Calu3 (cell line): ENCODE results near the gene STOX2. TPM values are rescaled to one million over a fixed set of nuclear protein-coding genes. Genes with fewer than 3 reads are reported as not detected.

ENCODE experiments used
- BruUV-seq: library from RNA; stranded (reverse); fragments of 400-500 nt; replicated peaks from 2 replicates; lab custom pipeline; 2021; lab: Mats Ljungman, UMichigan
- CTCF ChIA-PET: fragments of 300-600 bp; sonication (Branson Sonifier 250); formaldehyde crosslinking; loops from one replicate; lab custom pipeline; 2022; ENCODE audit warnings: antibody characterized with exemption; lab: Charles Lee
- DNase-seq: peaks from one replicate; pipeline ENCODE4 v3.0.0; 2022
- H3K27ac Mint-ChIP-seq: one replicate; pipeline ENCODE4 v1.8.0; 2022; ENCODE audit warnings: mixed read lengths; ENCODE audit not compliant: unreplicated experiment
- H3K27me3 Mint-ChIP-seq: one replicate; pipeline ENCODE4 v1.8.0; 2022; ENCODE audit warnings: mixed read lengths; ENCODE audit not compliant: unreplicated experiment
- H3K36me3 Mint-ChIP-seq: one replicate; pipeline ENCODE4 v1.8.0; 2022; ENCODE audit warnings: mild to moderate bottlenecking, moderate library complexity, mixed read lengths; ENCODE audit not compliant: insufficient read depth, unreplicated experiment
- H3K4me1 Mint-ChIP-seq: one replicate; pipeline ENCODE4 v1.8.0; 2022; ENCODE audit warnings: mild to moderate bottlenecking, low read depth, mixed read lengths; ENCODE audit not compliant: unreplicated experiment
- H3K4me3 Mint-ChIP-seq: one replicate; pipeline ENCODE4 v1.8.0; 2022; ENCODE audit warnings: mild to moderate bottlenecking, low read depth, moderate library complexity, mixed read lengths; ENCODE audit not compliant: unreplicated experiment
- H3K9me3 Mint-ChIP-seq: one replicate; pipeline ENCODE4 v1.8.0; 2022; ENCODE audit warnings: low read depth, mixed read lengths; ENCODE audit not compliant: unreplicated experiment
- CTCF ChIP-seq: fragments of 200-600 bp; IDR thresholded peaks from one replicate; pipeline ENCODE4 v1.8.0; 2022; ENCODE audit warnings: antibody characterized with exemption; ENCODE audit not compliant: unreplicated experiment
- intact Hi-C: fragments of 100-400 bp; cut with micrococcal nuclease; formaldehyde crosslinking; loops from one replicate; pipeline ENCODE4 v1.10.0; 2022; ENCODE audit not compliant: unreplicated experiment
- total RNA-seq: library from RNA; stranded (reverse); gene quantifications from 2 replicates; pipeline ENCODE4 v1.2.3, GENCODE V29; 2022

STOX2 gene
- total RNA-seq, 1 experiment from 2014 or later: 10.0 TPM

GRCh38 chr4:183889190-183889589 is 15.9 kb upstream of the STOX2 start:
- H3K4me3 Mint-ChIP-seq: no peak overlapping the region
- H3K9me3 Mint-ChIP-seq: peaks cover 2% of the 10 kb centered on the region
- H3K4me1 Mint-ChIP-seq: no peaks in the 10 kb centered on the region
- no peaks in the 10 kb centered on the region for H3K27me3 Mint-ChIP-seq
- no peak for DNase-seq
- no peak overlapping the region for H3K27ac Mint-ChIP-seq
- intact Hi-C loops: no loop called here
- CTCF ChIA-PET: interaction anchor here (0.6 kb wide), 1 partner anchor 734 kb away, joined by 3 read pairs; no protein-coding TSS in a partner anchor
- BruUV-seq: no TSS peak
- H3K36me3 Mint-ChIP-seq: no peaks in the 10 kb centered on the region
- no peak for TF ChIP-seq CTCF

GRCh38 chr4:183897193-183897592 is 7.9 kb upstream of the STOX2 start:
- BruUV-seq: no TSS peak

GRCh38 chr4:183898456-183898855 is 6.7 kb upstream of the STOX2 start:
- H3K4me1 Mint-ChIP-seq: no peaks in the 10 kb centered on the region
- CTCF ChIA-PET: no interaction called here
- H3K36me3 Mint-ChIP-seq: no peaks in the 10 kb centered on the region
- no TSS peak for BruUV-seq
- no peaks in the 10 kb centered on the region for H3K9me3 Mint-ChIP-seq
- no peak for DNase-seq
- no peak for TF ChIP-seq CTCF
- no peak overlapping the region for H3K27ac Mint-ChIP-seq
- H3K4me3 Mint-ChIP-seq: no peak overlapping the region
- intact Hi-C loops: no loop called here
- no peaks in the 10 kb centered on the region for H3K27me3 Mint-ChIP-seq

More at GRCh38 chr4:183897193-183897592, 7.9 kb upstream of the STOX2 start:
- H3K4me3 Mint-ChIP-seq: no peak overlapping the region
- H3K27ac Mint-ChIP-seq: no peak overlapping the region
- no peaks in the 10 kb centered on the region for H3K9me3 Mint-ChIP-seq
- TF ChIP-seq CTCF: no peak
- intact Hi-C loops: no loop called here
- CTCF ChIA-PET: no interaction called here
- no peaks in the 10 kb centered on the region for H3K36me3 Mint-ChIP-seq
- no peaks in the 10 kb centered on the region for H3K27me3 Mint-ChIP-seq
- no peak for DNase-seq
- H3K4me1 Mint-ChIP-seq: no peaks in the 10 kb centered on the region

GRCh38 chr4:183903021-183903760 is 1.9 kb upstream of the STOX2 start:
- TF ChIP-seq CTCF: no peak
- H3K27ac Mint-ChIP-seq: no peak overlapping the region
- no peak overlapping the region for H3K4me3 Mint-ChIP-seq
- peaks cover 27% of the 10 kb centered on the region for H3K36me3 Mint-ChIP-seq
- no peaks in the 10 kb centered on the region for H3K27me3 Mint-ChIP-seq
- CTCF ChIA-PET: no interaction called here
- intact Hi-C loops: no loop called here
- H3K9me3 Mint-ChIP-seq: no peaks in the 10 kb centered on the region
- no peak for DNase-seq
- no TSS peak for BruUV-seq
- no peaks in the 10 kb centered on the region for H3K4me1 Mint-ChIP-seq
